Lower leg skin (tissue), 4 donors: ENCODE measurements around the gene RNF227. TPM values are rescaled to one million over a fixed set of nuclear protein-coding genes. Genes with fewer than 3 reads are reported as not detected.

Source experiments
- DNase-seq, 2 donors: peaks; one replicate each; pipeline ENCODE4 v3.0.0-alpha.2; 2019; ENCODE audit warnings: low spot score in 2 of 2
- H3K4me3 ChIP-seq: fragments of 200-600 bp; sonication (generic); 2 replicates; pipeline ENCODE4 v1.5.1; 2017; ENCODE audit warnings: mild to moderate bottlenecking, low read depth; ENCODE audit not compliant: poor library complexity, severe bottlenecking
- CTCF ChIP-seq, 3 donors: fragments of 450-650 bp; IDR thresholded peaks; one replicate each; pipeline ENCODE4 v1.5.1; 2016; ENCODE audit warnings: antibody characterized with exemption in 3 of 3, mild to moderate bottlenecking in 3 of 3, moderate library complexity in 2 of 3
- POLR2A ChIP-seq, 2 donors: fragments of 450-650 bp; IDR thresholded peaks; one replicate each; pipeline ENCODE4 v1.6.1; 2016 to 2017; ENCODE audit warnings: antibody characterized with exemption in 2 of 2, mild to moderate bottlenecking in 1 of 2, moderate library complexity in 1 of 2
- WGBS, 2 donors: methylation state at CpG; one replicate each; pipeline ENCODE4 v1.1.5; 2018; 5-methylcytosine and 5-hydroxymethylcytosine counted together
- intact Hi-C: fragments of 100-400 bp; cut with DNase I; formaldehyde crosslinking; loops from one replicate; pipeline ENCODE4 v1.15.0; 2023; ENCODE audit warnings: low total_unique reads
- total RNA-seq, 4 donors: library from RNA; depleted of rRNA; stranded (reverse); fragments of >200 nt; gene quantifications; one replicate each; pipeline ENCODE4 v1.1.0, GENCODE V29; 2016

The RNF227 gene
- total RNA-seq, 4 donors from 2014 or later: 111 to 202 (median 172) TPM

GRCh38 chr17:7931709-7932482, 15.8 kb upstream of the RNF227 start, which contains the start of the genes CNTROB and TRAPPC1:
TSS of gene CNTROB (plus strand) at chr17:7932206. CDS start at chr17:7933080, 874 bp downstream.
TSS of gene TRAPPC1 (minus strand) at chr17:7931946. CDS start at chr17:7931829, 117 bp downstream.
- 0 to 1% methylated on average over 35 to 54 of the region's 55 CpGs for WGBS, 2 donors
- TF ChIP-seq POLR2A (IDR thresholded peaks at IDR 0.05): peak in 1 of 2 donors; percentile 37
- no peak for TF ChIP-seq CTCF (IDR thresholded peaks at IDR 0.05)
- intact Hi-C loops: no loop called here

GRCh38 chr17:7930841-7931631, 14.9 kb upstream of the RNF227 start:
- H3K4me3 ChIP-seq: peak overlapping the region; percentile 73
- intact Hi-C loops: no loop called here
- WGBS, 2 donors: 38 to 40% methylated on average over 20 of the region's 20 CpGs
- DNase-seq: no peak
- TF ChIP-seq CTCF (IDR thresholded peaks at IDR 0.05) (no peak), POLR2A (IDR thresholded peaks at IDR 0.05) (no peak)

More at GRCh38 chr17:7931709-7932482, 15.8 kb upstream of the RNF227 start, which contains the start of the genes CNTROB and TRAPPC1:
- H3K4me3 ChIP-seq: peak within 1 kb of the TSS; percentile 73
- peak; percentile 100 for DNase-seq

- 36 to 44% methylated on average over 48 to 59 of the region's 67 CpGs for WGBS, 2 donors
- no peak for DNase-seq
- intact Hi-C loops: no loop called here
- H3K4me3 ChIP-seq: no peak within 1 kb of the TSS
- TF ChIP-seq CTCF (IDR thresholded peaks at IDR 0.05) (no peak), POLR2A (IDR thresholded peaks at IDR 0.05) (no peak)
These were observed 13.3 kb upstream of the RNF227 start, which contains the start of gene KCNAB3 for GRCh38 chr17:7929158-7930023. TSS of gene KCNAB3 (minus strand) at chr17:7929856. CDS start at chr17:7929435, 421 bp downstream.

- WGBS, 2 donors: 79 to 81% methylated on average over 3 of the region's 3 CpGs
- intact Hi-C loops: no loop called here
- no peak for TF ChIP-seq CTCF (IDR thresholded peaks at IDR 0.05)
- TF ChIP-seq POLR2A (IDR thresholded peaks at IDR 0.05): no peak
- no peak for DNase-seq
- no peak overlapping the region for H3K4me3 ChIP-seq
These were observed 11.5 kb upstream of the RNF227 start for GRCh38 chr17:7927596-7927995.
